K562 (cell line): ENCODE data around the gene SRGAP3. TPM values are rescaled to one million over a fixed set of nuclear protein-coding genes. Genes with fewer than 3 reads are reported as not detected.

ENCODE experiments used
- ATAC-seq: fragments of 200-7000 bp; cut with Tn5 transposase; 3 replicates; pipeline ENCODE4 v1.9.1; 2020; ENCODE audit warnings: moderate library complexity
- BruUV-seq: library from RNA; stranded (reverse); fragments of 400-500 nt; replicated peaks from 2 replicates; lab custom pipeline; 2021; lab: Mats Ljungman, UMichigan
- CTCF ChIA-PET: fragments of 300-600 bp; formaldehyde crosslinking; extraction: SDS; loops from one replicate; lab custom pipeline; 2021; ENCODE audit warnings: low intra/inter-chr PET ratio; lab: Yijun Ruan, JAX
- POLR2A ChIA-PET: fragments of 300-600, 350-650 bp; sonication (Branson Sonifier 250); formaldehyde crosslinking; extraction: SDS; loops from one replicate; lab custom pipeline; 2021; ENCODE audit warnings: antibody characterized with exemption, inconsistent platforms; lab: Yijun Ruan, JAX
- DNase-seq, 4 experiments: peaks; one replicate each; pipeline versions ENCODE4 v3.0.0 to v3.0.0-alpha.2; 2011 to 2018; ENCODE audit warnings: low spot score in 3 of 4, mixed read lengths in 3 of 4; ENCODE audit errors: extremely low read depth in 1 of 4
- FAIRE-seq: peaks from 2 replicates; lab custom pipeline; 2011; peaks lifted over from hg19 to GRCh38; lab: Jason Lieb, UNC
- H2AFZ ChIP-seq: 2 replicates; pipeline ENCODE4 v1.6.0; 2011; ENCODE audit warnings: low read depth, low read length, control low read depth, inconsistent platforms
- H3K27ac ChIP-seq: fragments of 200-600 bp; 3 replicates; pipeline ENCODE4 v1.8.0; 2011; ENCODE audit warnings: low read depth, mild to moderate bottlenecking, control low read depth, inconsistent platforms, low read length, moderate library complexity, mixed read lengths; ENCODE audit errors: extremely low read depth
- H3K27me3 ChIP-seq, 2 experiments: fragments of 300-600 bp in 1 of 2; 2 replicates in 1 of 2; 3 replicates in 1 of 2; pipeline versions ENCODE4 v1.6.0 to v1.8.0; 2011; ENCODE audit warnings: inconsistent platforms in 2 of 2, low read length in 2 of 2, mild to moderate bottlenecking in 1 of 2, mixed read lengths in 1 of 2, moderate library complexity in 1 of 2; ENCODE audit not compliant: control insufficient read depth in 2 of 2, insufficient read depth in 2 of 2
- H3K36me3 ChIP-seq: fragments of 300-600 bp; 3 replicates; pipeline ENCODE4 v1.8.0; 2011; ENCODE audit warnings: mild to moderate bottlenecking, low read length, inconsistent platforms; ENCODE audit not compliant: control insufficient read depth, insufficient read depth
- H3K4me1 ChIP-seq, 2 experiments: fragments of 200-600 bp in 1 of 2; replicated peaks in 1 of 2; 2 replicates in 1 of 2; 3 replicates in 1 of 2; pipeline versions ENCODE4 v1.5.1 to v1.8.0; 2011; ENCODE audit warnings: inconsistent platforms in 2 of 2, low read length in 2 of 2, mild to moderate bottlenecking in 1 of 2, mixed read lengths in 1 of 2, moderate library complexity in 1 of 2; ENCODE audit not compliant: control insufficient read depth in 2 of 2, insufficient read depth in 2 of 2
- H3K4me2 ChIP-seq: 2 replicates; pipeline ENCODE4 v1.6.1; 2011; ENCODE audit warnings: low read length, control low read depth, inconsistent platforms, mixed read lengths; ENCODE audit not compliant: insufficient read depth
- H3K4me3 ChIP-seq: fragments of 200-600 bp; sonication (generic), shearing (Covaris generic); 2 replicates; pipeline ENCODE4 v1.5.1; 2016; ENCODE audit warnings: control low read depth, inconsistent platforms
- H3K79me2 ChIP-seq: fragments of 200-600 bp; 3 replicates; pipeline ENCODE4 v1.8.0; 2011; ENCODE audit warnings: low read length, inconsistent platforms; ENCODE audit not compliant: control insufficient read depth, insufficient read depth
- H3K9ac ChIP-seq, 2 experiments: 2 replicates each; pipeline versions ENCODE4 v1.6.0 to v1.6.1; 2011; ENCODE audit warnings: low read depth in 2 of 2, low read length in 2 of 2, control low read depth in 1 of 2, inconsistent platforms in 1 of 2, mild to moderate bottlenecking in 1 of 2, mixed read lengths in 1 of 2; ENCODE audit not compliant: insufficient read depth in 1 of 2
- H3K9me1 ChIP-seq: one replicate; pipeline ENCODE4 v1.6.0; 2011; ENCODE audit warnings: inconsistent platforms, mild to moderate bottlenecking, low read length, moderate library complexity; ENCODE audit not compliant: control insufficient read depth, insufficient read depth
- H3K9me3 ChIP-seq: replicated peaks from 2 replicates; pipeline ENCODE4 v1.5.1; 2011; ENCODE audit warnings: low read depth, low read length, inconsistent platforms; ENCODE audit not compliant: control insufficient read depth, insufficient read depth
- H4K20me1 ChIP-seq: replicated peaks from 2 replicates; pipeline ENCODE4 v1.6.1; 2011; ENCODE audit warnings: low read length, inconsistent platforms, mixed read lengths; ENCODE audit not compliant: control insufficient read depth, insufficient read depth
- ARHGAP35 ChIP-seq: fragments of 450-650 bp; IDR thresholded peaks from 2 replicates; pipeline ENCODE4 v1.6.1; 2018; ENCODE audit not compliant: partially characterized antibody
- CBX3 ChIP-seq, 2 experiments: IDR thresholded peaks; 1 replicate in 1 of 2; 2 replicates in 1 of 2; pipeline ENCODE4 v1.6.1; 2012; ENCODE audit warnings: inconsistent platforms in 2 of 2, low read length in 2 of 2, borderline replicate concordance in 1 of 2, control low read depth in 1 of 2
- CCAR2 ChIP-seq: fragments of 200-400 bp; formaldehyde crosslinking; IDR thresholded peaks from 2 replicates; pipeline ENCODE4 v1.6.1; 2017; ENCODE audit warnings: mild to moderate bottlenecking, low read depth, low read length
- CCNT2 ChIP-seq: IDR thresholded peaks from 2 replicates; pipeline ENCODE4 v1.6.1; 2011; ENCODE audit warnings: borderline replicate concordance, low read depth, mild to moderate bottlenecking, moderate library complexity, mixed read lengths, low read length; ENCODE audit not compliant: insufficient read length; ENCODE audit errors: extremely low read depth
- E2F3 ChIP-seq: fragments of 250-450 bp; sonication (Bioruptor Pico); IDR thresholded peaks from 2 replicates; pipeline ENCODE4 v1.4.0; 2020; ENCODE audit warnings: mild to moderate bottlenecking
- FOXJ2 ChIP-seq: fragments of 200-800 bp; sonication (Bioruptor generic); IDR thresholded peaks from 2 replicates; pipeline ENCODE4 v1.6.1; 2016; ENCODE audit warnings: missing genetic modification characterization, missing compliant biosample characterization
- HMGXB4 ChIP-seq: sonication (generic); formaldehyde crosslinking; IDR thresholded peaks from 2 replicates; pipeline ENCODE4 v1.8.1; 2023; ENCODE audit warnings: mild to moderate bottlenecking, missing genetic modification reagents
- HOXB6 ChIP-seq: fragments of 250-450 bp; sonication (Bioruptor Pico); IDR thresholded peaks from 2 replicates; pipeline ENCODE4 v1.5.1; 2022; ENCODE audit warnings: mild to moderate bottlenecking, borderline replicate concordance
- ID3 ChIP-seq, 2 experiments: fragments of 250-450 bp in 1 of 2; fragments of 450-650 bp in 1 of 2; sonication (Bioruptor Pico) in 1 of 2; IDR thresholded peaks; 2 replicates each; pipeline versions ENCODE4 v1.6.1 to v1.8.0; 2016 to 2021; ENCODE audit warnings: mild to moderate bottlenecking in 2 of 2, moderate library complexity in 2 of 2, missing compliant biosample characterization in 1 of 2, missing genetic modification characterization in 1 of 2
- KLF6 ChIP-seq: fragments of 250-450 bp; sonication (Bioruptor Pico); IDR thresholded peaks from 2 replicates; pipeline ENCODE4 v1.4.0; 2020; ENCODE audit warnings: mild to moderate bottlenecking, moderate library complexity, borderline replicate concordance
- MCM2 ChIP-seq: fragments of 450-650 bp; IDR thresholded peaks from 2 replicates; pipeline ENCODE4 v1.6.1; 2017; ENCODE audit warnings: low read depth, mild to moderate bottlenecking
- MIER1 ChIP-seq: fragments of 450-650 bp; IDR thresholded peaks from 2 replicates; pipeline ENCODE4 v1.6.1; 2016; ENCODE audit warnings: antibody characterized with exemption, mild to moderate bottlenecking, low read depth
- RAD21 ChIP-seq, 2 experiments: fragments of 250-450 bp in 1 of 2; fragments of 450-650 bp in 1 of 2; sonication (Bioruptor Pico) in 1 of 2; formaldehyde crosslinking in 1 of 2; IDR thresholded peaks in 1 of 2; conservative IDR thresholded peaks in 1 of 2; 2 replicates each; pipeline versions ENCODE4 v1.4.0 to v1.8.0; 2020 to 2022; ENCODE audit warnings: mild to moderate bottlenecking in 2 of 2, moderate library complexity in 1 of 2
- SIX5 ChIP-seq, 2 experiments: IDR thresholded peaks; 2 replicates each; pipeline ENCODE4 v1.6.1; 2011; ENCODE audit warnings: low read length in 2 of 2, borderline replicate concordance in 1 of 2, low read depth in 1 of 2, mild to moderate bottlenecking in 1 of 2, moderate library complexity in 1 of 2; ENCODE audit not compliant: insufficient read depth in 1 of 2
- SP1 ChIP-seq: sonication (generic); formaldehyde crosslinking; IDR thresholded peaks from 2 replicates; pipeline ENCODE4 v1.8.1; 2022; ENCODE audit warnings: mild to moderate bottlenecking, missing genetic modification reagents
- TCF3 ChIP-seq: sonication (generic); formaldehyde crosslinking; IDR thresholded peaks from 2 replicates; pipeline ENCODE4 v1.4.0; 2020; ENCODE audit warnings: mild to moderate bottlenecking, missing genetic modification reagents
- ZNF23 ChIP-seq: fragments of 250-450 bp; sonication (Bioruptor Pico); IDR thresholded peaks from 2 replicates; pipeline ENCODE4 v1.4.0; 2020; ENCODE audit warnings: mild to moderate bottlenecking
- WGBS: fragments of 100-300 bp; shearing (Covaris generic); methylation state at CpG from one replicate; pipeline ENCODE4 v1.1.6; 2016; ENCODE audit warnings: low coverage, mixed read lengths; ENCODE audit not compliant: insufficient coverage; ENCODE audit errors: missing lambda C conversion rate; 5-methylcytosine and 5-hydroxymethylcytosine counted together
- in situ Hi-C: fragments of 300-500 bp; cut with MboI; formaldehyde crosslinking; loops from 4 replicates; pipeline ENCODE4 v1.15.0; 2018; ENCODE audit warnings: inconsistent platforms, mixed read lengths
- intact Hi-C: fragments of 100-400 bp; cut with micrococcal nuclease; formaldehyde crosslinking; loops from 2 replicates; pipeline ENCODE4 v1.14.2; 2022
- polyA plus RNA-seq, 8 experiments: library from polyadenylated mRNA; depleted of rRNA in 4 of 8; stranded (reverse) in 5 of 8; unstranded in 3 of 8; fragments of >200 nt; fragmentation: Nextera tagmentation in 2 of 8; fragmentation: Illumina TruSeq in 1 of 8; extraction: Ambion mirVana in 2 of 8; extraction: Trizol in 1 of 8; gene quantifications; 2 replicates each; pipeline versions ENCODE4 v1.2.1 to v1.2.3, GENCODE V29; 2011 to 2014; ENCODE audit warnings: inconsistent platforms in 1 of 8, missing spikeins in 1 of 8
- total RNA-seq, 7 experiments: library from RNA; depleted of rRNA in 6 of 7; stranded (reverse); fragments of >200 nt in 6 of 7; fragmentation: Illumina TruSeq in 2 of 7; extraction: Trizol in 2 of 7; gene quantifications; 2 replicates each; pipeline versions ENCODE4 v1.2.1 to v1.2.3, GENCODE V29; 2011 to 2021; ENCODE audit warnings: low replicate concordance in 1 of 7

Gene SRGAP3
- total and polyA plus RNA-seq, 9 of the 15 experiments (the other 6 are each of a cell fraction or from before 2014, with no cell fraction given): 0.11 to 0.85 (median 0.35) TPM; not detected in 2

- Histone ChIP-seq H3K9ac (no peak overlapping the region), H3K9me3 (no peaks in the 10 kb centered on the region), H3K4me2 (no peak overlapping the region), H3K79me2 (no peaks in the 10 kb centered on the region), H3K4me1 (no peaks in the 10 kb centered on the region), H4K20me1 (0 out of 2 replicates have a peak, but pooled peaks cover 6% of the 10 kb centered on the region), H3K36me3 (no peaks in the 10 kb centered on the region), H3K27ac (no peak overlapping the region), H2AFZ (no peak overlapping the region), H3K4me3 (no peak overlapping the region), H3K9me1 (no peaks in the 10 kb centered on the region), H3K27me3 (peaks cover 33 to 48% of the 10 kb centered on the region in 2 experiments)
- FAIRE-seq: no peak
- DNase-seq: no peak
- BruUV-seq: no TSS peak
- CTCF ChIA-PET: no interaction called here
- POLR2A ChIA-PET: interaction anchor here (0.9 to 1.6 kb wide), 2 partner anchors 12 to 22 kb away, joined by 4 read pairs; no protein-coding TSS in a partner anchor
- in situ Hi-C loops: no loop called here
- 0% methylated on average over 5 of the region's 5 CpGs for WGBS
- intact Hi-C loops: no loop called here
- ATAC-seq: no peak
- TF ChIP-seq E2F3 (CRISPR knock-in tag) (no peak), ARHGAP35 (no peak), TCF3 (CRISPR knock-in tag) (no peak), RAD21 (CRISPR knock-in tag; conservative IDR thresholded peaks at IDR 0.05 in 1 of 2, IDR thresholded peaks at IDR 0.05 in 1 of 2) (no peak), MCM2 (no peak), MIER1 (no peak), HMGXB4 (CRISPR knock-in tag) (no peak), CCNT2 (no peak), ID3 (CRISPR knock-in tag; IDR thresholded peaks at IDR 0.05) (no peak), ID3 (tag; IDR thresholded peaks at IDR 0.05) (no peak), KLF6 (CRISPR knock-in tag) (no peak), FOXJ2 (no peak), CCAR2 (no peak), SIX5 (IDR thresholded peaks at IDR 0.05; ENCODE audit: borderline replicate concordance in 1 of 2, insufficient read depth in 1 of 2, low read depth in 1 of 2, low read length in 2 of 2) (no peak), HOXB6 (CRISPR knock-in tag) (no peak), ZNF23 (CRISPR knock-in tag) (no peak), SP1 (CRISPR knock-in tag) (no peak), CBX3 (IDR thresholded peaks at IDR 0.05; ENCODE audit: borderline replicate concordance in 1 of 2, low read length in 2 of 2) (no peak)
Observed at GRCh38 chr3:9213019-9213634, 36.3 kb downstream of the SRGAP3 start.
